PC-9 (cell line): ENCODE data around the gene ATP5F1B. TPM values are rescaled to one million over a fixed set of nuclear protein-coding genes. Genes with fewer than 3 reads are reported as not detected.

Experiments
- BruUV-seq: library from RNA; stranded (reverse); fragments of 400-500 nt; replicated peaks from 2 replicates; lab custom pipeline; 2021; lab: Mats Ljungman, UMichigan
- CTCF ChIA-PET: fragments of 300-600 bp; sonication (Branson Sonifier 250); formaldehyde crosslinking; loops from one replicate; lab custom pipeline; 2022; ENCODE audit warnings: antibody characterized with exemption; lab: Charles Lee
- POLR2A ChIA-PET: fragments of 300-600 bp; sonication (Branson Sonifier 250); formaldehyde crosslinking; loops from one replicate; lab custom pipeline; 2022; ENCODE audit warnings: antibody characterized with exemption; ENCODE audit not compliant: unreplicated experiment; lab: Charles Lee
- DNase-seq, 2 experiments: peaks; one replicate each; pipeline versions ENCODE4 v3.0.0 to v3.0.0-alpha.2; 2015 to 2022; ENCODE audit warnings: mixed read lengths in 1 of 2
- H2AFZ ChIP-seq: fragments of 200-600 bp; sonication (generic); 2 replicates; pipeline ENCODE4 v1.8.1; 2017; ENCODE audit warnings: antibody characterized with exemption
- H3F3A ChIP-seq: fragments of 200-600 bp; sonication (generic); 2 replicates; pipeline ENCODE4 v1.8.1; 2017; ENCODE audit warnings: antibody characterized with exemption, mild to moderate bottlenecking, low read depth; ENCODE audit not compliant: insufficient read depth
- H3K27ac ChIP-seq: fragments of 200-600 bp; sonication (generic); 2 replicates; pipeline ENCODE4 v1.6.1; 2016; ENCODE audit warnings: mixed run types
- H3K27me3 ChIP-seq: fragments of 200-600 bp; sonication (generic); 2 replicates; pipeline ENCODE4 v1.6.1; 2016; ENCODE audit warnings: low read depth, mixed run types; ENCODE audit not compliant: insufficient read depth
- H3K36me3 ChIP-seq: fragments of 200-600 bp; sonication (generic); 2 replicates; pipeline ENCODE4 v1.6.1; 2016; ENCODE audit warnings: low read depth, mixed run types
- H3K4me1 ChIP-seq: fragments of 200-600 bp; sonication (generic); replicated peaks from 2 replicates; pipeline ENCODE4 v1.6.1; 2016; ENCODE audit warnings: mixed run types; ENCODE audit not compliant: insufficient read depth
- H3K4me2 ChIP-seq: fragments of 200-600 bp; sonication (generic); 2 replicates; pipeline ENCODE4 v1.6.1; 2017; ENCODE audit warnings: mixed run types
- H3K4me3 ChIP-seq: fragments of 200-600 bp; sonication (generic); 2 replicates; pipeline ENCODE4 v1.6.1; 2016; ENCODE audit warnings: mixed run types
- H3K79me2 ChIP-seq: fragments of 200-600 bp; sonication (generic); 2 replicates; pipeline ENCODE4 v1.6.1; 2017; ENCODE audit warnings: low read depth, mixed run types
- H3K9me2 ChIP-seq: fragments of 200-600 bp; sonication (generic); 2 replicates; pipeline ENCODE4 v1.8.1; 2017; ENCODE audit warnings: mild to moderate bottlenecking; ENCODE audit not compliant: insufficient read depth
- H3K9me3 ChIP-seq: fragments of 200-600 bp; sonication (generic); 2 replicates; pipeline ENCODE4 v1.8.1; 2016; ENCODE audit warnings: low read depth; ENCODE audit not compliant: insufficient read depth
- H4K20me1 ChIP-seq: fragments of 200-600 bp; sonication (generic); 2 replicates; pipeline ENCODE4 v1.8.1; 2017; ENCODE audit not compliant: insufficient read depth
- CTCF ChIP-seq: fragments of 200-600 bp; sonication (generic); conservative IDR thresholded peaks from 2 replicates; pipeline ENCODE4 v1.6.1; 2017; ENCODE audit warnings: mixed run types, antibody characterized with exemption, mild to moderate bottlenecking, moderate library complexity
- EZH2 ChIP-seq: fragments of 200-600 bp; sonication (generic); IDR thresholded peaks from 2 replicates; pipeline ENCODE4 v1.8.0; 2017; ENCODE audit warnings: antibody characterized with exemption, low read depth
- intact Hi-C: fragments of 100-400 bp; cut with micrococcal nuclease; formaldehyde crosslinking; loops from one replicate; pipeline ENCODE4 v1.10.0; 2022; ENCODE audit not compliant: unreplicated experiment
- total RNA-seq: library from RNA; stranded (reverse); gene quantifications from 2 replicates; pipeline ENCODE4 v1.2.3, GENCODE V29; 2021

The ATP5F1B gene
- total RNA-seq, 1 experiment from 2014 or later: 587 TPM

DNA sequence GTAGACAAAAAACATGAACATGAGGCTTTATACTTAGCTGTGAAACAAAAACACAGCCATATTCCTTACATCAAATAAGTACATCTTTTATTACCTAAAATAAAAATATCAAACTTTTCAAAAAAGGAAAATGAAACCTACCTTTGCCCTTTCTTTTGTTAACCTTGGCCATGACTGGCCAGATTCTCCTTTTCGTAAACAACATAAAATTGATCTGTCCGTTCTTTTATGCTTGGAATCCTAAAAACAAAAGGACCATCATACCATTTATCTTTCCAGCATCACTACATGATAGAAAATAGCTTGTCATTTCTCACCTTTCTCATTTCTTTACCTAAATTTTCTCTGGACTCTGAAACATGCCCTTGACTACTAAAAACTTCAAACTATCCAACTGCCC is 25.8 kb upstream of the ATP5F1B start:
- Histone ChIP-seq H3K9me2 (no peaks in the 10 kb centered on the region), H3K27ac (peak overlapping the region; percentile 31), H3K4me3 (no peak overlapping the region), H3K79me2 (peaks cover 96% of the 10 kb centered on the region), H3K27me3 (no peaks in the 10 kb centered on the region), H3K36me3 (peaks cover 53% of the 10 kb centered on the region), H4K20me1 (peaks cover 77% of the 10 kb centered on the region), H3K4me2 (no peak overlapping the region), H3K9me3 (no peaks in the 10 kb centered on the region), H3F3A (peaks cover 70% of the 10 kb centered on the region), H2AFZ (no peak overlapping the region), H3K4me1 (peaks cover 23% of the 10 kb centered on the region)
- no peak for TF ChIP-seq CTCF
- TF ChIP-seq EZH2: no peak
- DNase-seq: no peak
- CTCF ChIA-PET: no interaction called here
- intact Hi-C loops: no loop called here
- POLR2A ChIA-PET: interaction anchor here (0.5 kb wide), 1 partner anchor 416 kb away, joined by 3 read pairs; no protein-coding TSS in a partner anchor
- BruUV-seq: no TSS peak

GRCh38 chr12:56670836-56671235 is 25.1 kb upstream of the ATP5F1B start:
- Histone ChIP-seq H3K36me3 (peaks cover 60% of the 10 kb centered on the region), H3K4me1 (peaks cover 23% of the 10 kb centered on the region), H3K27ac (peak overlapping the region; percentile 31), H3K4me3 (no peak overlapping the region), H3K79me2 (peaks cover 89% of the 10 kb centered on the region), H3K27me3 (no peaks in the 10 kb centered on the region), H4K20me1 (peaks cover 71% of the 10 kb centered on the region), H3K4me2 (no peak overlapping the region), H2AFZ (no peak overlapping the region), H3F3A (peaks cover 78% of the 10 kb centered on the region), H3K9me2 (no peaks in the 10 kb centered on the region), H3K9me3 (no peaks in the 10 kb centered on the region)
- peak; percentile 38 to 48 for DNase-seq
- no peak for TF ChIP-seq EZH2
- TSS peak; percentile 3 for BruUV-seq
- intact Hi-C loops: no loop called here
- ChIA-PET CTCF (interaction anchor here (0.6 kb wide), 1 partner anchor 40 kb away, joined by 4 read pairs; no protein-coding TSS in a partner anchor), POLR2A (interaction anchor here (0.6 kb wide), 1 partner anchor 509 kb away, joined by 3 read pairs; no protein-coding TSS in a partner anchor)

DNA sequence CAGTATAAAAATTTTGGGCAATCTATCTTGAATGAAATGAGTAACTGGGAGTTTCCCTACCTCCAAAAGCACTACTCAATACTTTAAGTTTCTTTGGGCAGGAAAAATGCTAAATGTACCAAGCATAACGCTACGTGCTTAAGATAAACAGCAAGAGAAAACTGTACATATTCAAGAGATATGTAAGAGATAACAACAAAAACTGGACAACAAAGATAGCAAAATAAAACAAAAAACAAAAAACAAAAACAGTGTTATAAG is 22.3 kb upstream of the ATP5F1B start:
- Histone ChIP-seq H3K36me3 (peaks cover 82% of the 10 kb centered on the region), H3K9me3 (no peaks in the 10 kb centered on the region), H3K4me3 (no peak overlapping the region), H3K4me1 (peaks cover 29% of the 10 kb centered on the region), H3K79me2 (peaks cover 67% of the 10 kb centered on the region), H3K27me3 (no peaks in the 10 kb centered on the region), H3F3A (peaks cover 89% of the 10 kb centered on the region), H2AFZ (no peak overlapping the region), H3K27ac (0 out of 2 replicates have a peak overlapping the region, but pooled peaks have one; percentile 13), H3K4me2 (no peak overlapping the region), H4K20me1 (peaks cover 51% of the 10 kb centered on the region), H3K9me2 (no peaks in the 10 kb centered on the region)
- intact Hi-C loops: loop anchor here (10.0 kb wide), 1 partner anchor 57 kb away; the partner anchor contains the start of gene NACA
- ChIA-PET POLR2A (interaction anchor here (0.6 kb wide), 1 partner anchor 309 kb away, joined by 4 read pairs; no protein-coding TSS in a partner anchor), CTCF (no interaction called here)
- no TSS peak for BruUV-seq
- DNase-seq: no peak
- TF ChIP-seq EZH2: no peak
- no peak for TF ChIP-seq CTCF
